Measurements from ENCODE around the gene HADH.

DNA sequence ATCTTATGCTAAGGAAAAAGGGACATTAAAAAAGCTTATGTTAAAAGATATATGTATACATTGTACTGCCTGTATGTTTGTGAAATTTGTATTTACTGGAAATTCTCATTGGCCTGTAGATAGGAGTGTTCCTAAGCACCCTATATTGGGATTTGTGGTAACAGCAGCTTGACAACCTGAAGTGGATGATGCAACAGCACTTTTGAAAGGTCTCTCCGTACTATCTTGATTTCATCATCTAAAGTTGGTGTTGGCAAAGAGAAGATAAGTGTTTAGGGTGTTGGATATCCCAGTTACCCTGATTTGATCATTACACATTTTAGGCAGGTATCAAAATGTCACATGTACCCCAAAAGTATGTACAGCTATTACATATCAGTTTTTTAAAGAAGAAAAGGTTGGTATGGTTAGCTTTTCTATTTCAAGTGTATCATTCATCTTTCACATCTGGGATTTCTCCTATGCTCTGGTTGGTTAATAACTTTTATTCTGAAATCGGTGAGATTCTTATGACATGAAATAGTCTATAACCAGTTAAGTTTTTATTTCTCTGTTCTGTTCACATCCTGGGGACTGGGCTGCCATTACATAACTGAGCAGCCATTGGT lies 10.3 kb downstream of the HADH start:
- no peak for TF ChIP-seq CTCF (tag by site-specific recombination; IDR thresholded peaks at IDR 0.05)
- no peak for TF ChIP-seq GLI4 (tag by site-specific recombination; IDR thresholded peaks at IDR 0.05)
- no peak for TF ChIP-seq REST (tag by site-specific recombination; IDR thresholded peaks at IDR 0.05)
- no peak for TF ChIP-seq ZNF768 (tag by site-specific recombination; IDR thresholded peaks at IDR 0.05)
- no peak for TF ChIP-seq PBX3 (CRISPR knock-in tag; IDR thresholded peaks at IDR 0.05)
- TF ChIP-seq ZBTB1 (tag by site-specific recombination; IDR thresholded peaks at IDR 0.05) = no peak
- no peak for TF ChIP-seq ZNF133 (tag by site-specific recombination; IDR thresholded peaks at IDR 0.05)
- TF ChIP-seq ZNF747 (tag by site-specific recombination; IDR thresholded peaks at IDR 0.05) = no peak
- TF ChIP-seq OVOL3 (tag by site-specific recombination; IDR thresholded peaks at IDR 0.05) = no peak
- no peak for TF ChIP-seq SP3 (tag by site-specific recombination; IDR thresholded peaks at IDR 0.05)
- TF ChIP-seq ZNF560 (tag by site-specific recombination; IDR thresholded peaks at IDR 0.05; ENCODE audit: borderline replicate concordance) = no peak
